Middle frontal gyrus (tissue), 1 donor: ENCODE data around the gene CSRNP2.
"Not testable (repeated sequence)": the region's sequence is repeated elsewhere in the genome, so short reads cannot be mapped to it uniquely, and the experiment has no call there.

Experiments used
- DNase-seq: peaks from one replicate; pipeline ENCODE4 v3.0.0-alpha.2; 2015; ENCODE audit warnings: low spot score; ENCODE audit errors: extremely low spot score

CSRNP2 gene

DNA sequence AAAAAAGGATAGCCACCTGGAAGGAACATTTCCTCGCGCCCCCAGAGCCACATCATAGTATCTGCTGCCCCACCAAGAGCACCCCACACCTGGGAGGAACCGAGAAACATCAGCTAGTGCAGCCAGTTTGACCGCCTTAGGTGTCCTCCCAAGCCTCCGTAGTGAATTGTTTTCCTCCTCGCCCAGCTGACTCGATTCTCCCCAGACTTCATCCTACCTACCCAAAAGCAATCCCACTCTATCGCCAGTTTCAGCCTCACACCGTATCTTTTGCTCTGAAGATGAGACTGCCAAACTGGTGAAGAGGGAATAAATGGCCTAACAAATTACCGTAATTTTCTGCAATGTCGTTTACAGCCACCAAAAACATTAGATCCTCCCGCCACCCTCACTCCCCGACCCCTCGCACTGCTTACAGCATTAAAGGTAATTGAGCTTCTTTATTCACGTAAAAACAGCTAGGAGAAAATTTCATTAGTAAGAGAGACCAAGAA lies 56.0 kb downstream of the CSRNP2 start:
- DNase-seq, result no peak

- DNase-seq, result peak; percentile 95
Observed at GRCh38 chr12:51025836-51026638, 57.4 kb downstream of the CSRNP2 start, which contains the start of gene SLC11A2. SLC11A2 (minus strand) TSS chr12:51026384; CDS start chr12:51010728, 15,656 bp downstream.

GRCh38 chr12:51025338-51025835 lies 58.0 kb downstream of the CSRNP2 start:
- no peak for DNase-seq

DNA sequence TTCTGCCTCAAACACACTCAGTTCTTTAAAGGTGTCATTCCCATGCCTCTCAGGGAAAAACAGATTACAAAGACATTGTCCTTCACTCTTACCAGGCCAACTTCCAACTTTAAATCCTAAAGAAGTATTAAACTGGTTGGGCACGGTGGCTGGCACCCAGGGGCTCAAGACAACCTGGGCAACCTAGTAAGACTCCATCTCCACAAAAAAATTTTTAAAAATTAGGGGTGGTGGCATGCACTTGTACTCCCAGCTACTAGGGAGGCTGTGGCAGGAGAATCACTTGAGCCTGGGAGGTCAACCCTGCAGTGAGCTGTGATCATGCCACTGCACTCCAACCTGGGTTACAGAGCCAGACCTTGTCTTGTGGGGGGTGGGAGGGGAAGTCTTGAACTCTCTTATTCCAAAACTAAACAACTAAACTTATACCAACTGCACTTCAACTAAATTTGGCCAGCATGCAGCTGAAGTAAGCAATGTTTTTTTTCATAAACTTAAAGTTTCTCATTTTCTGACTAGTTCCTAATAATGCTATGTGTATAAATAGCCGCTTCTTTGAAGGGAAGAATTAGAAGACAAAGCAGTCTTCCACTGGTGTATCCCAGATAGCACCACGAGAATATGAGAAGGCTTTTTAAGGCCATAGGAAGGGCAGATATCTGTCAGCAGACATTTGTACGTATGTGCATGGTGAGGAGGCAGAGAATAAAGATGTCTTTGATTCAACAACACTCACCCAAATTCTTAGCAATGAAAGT lies 59.6 kb downstream of the CSRNP2 start:
- DNase-seq, result no peak

DNA sequence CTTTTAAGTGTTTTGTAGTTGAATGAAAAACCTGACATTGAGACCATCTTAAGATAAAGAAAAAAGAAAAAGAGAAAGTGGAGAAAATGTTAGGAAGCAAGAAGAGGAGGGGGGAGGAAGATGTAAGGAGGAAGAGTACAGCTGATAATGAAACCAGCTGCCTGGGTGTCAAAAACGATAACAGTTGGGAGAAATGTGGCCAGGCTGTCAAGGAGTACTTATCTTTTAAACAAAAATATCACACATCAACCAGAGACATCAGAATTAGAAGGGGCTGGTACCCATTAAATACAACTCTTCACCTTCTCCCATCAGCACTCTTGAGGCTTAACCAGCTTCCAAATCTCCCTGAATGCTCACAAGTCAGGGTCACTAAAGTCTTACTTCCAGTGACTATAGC lies 61.7 kb downstream of the CSRNP2 start:
- DNase-seq, result no peak

DNA sequence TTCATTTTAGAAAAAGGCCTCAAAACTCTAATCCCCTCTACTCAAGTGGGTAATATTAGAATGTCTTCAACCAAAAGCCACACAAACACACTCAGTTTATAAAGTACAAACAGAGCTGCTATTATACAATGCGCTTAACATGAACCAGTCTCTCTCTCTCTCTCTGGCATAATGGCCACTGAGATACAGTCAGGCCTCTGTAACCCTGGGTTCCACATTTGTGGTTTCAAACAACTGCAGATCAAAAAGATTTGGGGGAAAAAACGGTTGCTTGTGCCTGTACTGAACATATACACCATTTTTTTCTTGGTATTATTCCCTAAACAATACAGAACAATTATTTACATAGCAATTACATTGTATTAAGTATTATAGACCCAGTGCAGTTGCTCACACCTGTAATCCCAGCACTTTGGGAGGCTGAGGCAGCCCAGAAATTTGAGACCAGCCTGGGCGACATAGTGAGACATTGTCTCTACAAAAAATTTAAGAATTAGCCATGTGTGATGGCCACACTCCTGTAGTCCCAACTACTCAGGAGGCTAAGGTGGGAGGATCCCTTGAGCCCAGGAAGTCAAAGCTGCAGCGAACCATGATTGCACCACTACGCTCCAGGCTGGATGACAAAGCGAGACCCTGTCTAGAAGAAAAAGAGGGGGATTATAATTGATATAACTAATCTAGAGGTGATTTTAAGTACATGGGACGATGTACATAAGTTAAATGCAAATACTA lies 62.8 kb downstream of the CSRNP2 start:
- no peak for DNase-seq

- DNase-seq, result no peak
Observed at GRCh38 chr12:51019927-51020326, 63.5 kb downstream of the CSRNP2 start.

DNA sequence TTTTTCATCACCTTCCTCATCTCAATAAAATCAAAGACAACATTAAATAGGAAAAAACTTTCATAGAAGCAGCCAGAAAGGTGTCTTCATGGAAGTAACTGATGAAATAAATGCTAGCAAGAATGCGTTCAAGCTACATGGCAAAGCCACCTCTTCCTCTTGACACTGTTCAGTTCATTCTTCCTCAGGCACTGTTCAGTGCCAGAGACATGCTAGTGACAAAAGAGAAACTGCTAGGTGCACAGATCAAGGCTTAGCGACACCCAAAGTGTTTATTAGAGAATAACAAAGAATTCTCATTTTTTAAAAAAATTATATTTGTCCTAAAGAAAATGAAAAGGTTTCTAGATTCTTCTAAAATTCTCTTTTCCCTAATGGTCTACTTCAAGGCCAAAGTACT lies 64.4 kb downstream of the CSRNP2 start:
- no peak for DNase-seq

GRCh38 chr12:51017452-51017851 lies 65.9 kb downstream of the CSRNP2 start:
- no peak for DNase-seq

GRCh38 chr12:51014467-51014866 lies 68.9 kb downstream of the CSRNP2 start:
- not testable (repeated sequence) for DNase-seq

- DNase-seq, result no peak
Observed at GRCh38 chr12:51013441-51013840, 70.0 kb downstream of the CSRNP2 start.

GRCh38 chr12:51012570-51013236 lies 70.7 kb downstream of the CSRNP2 start:
- no peak for DNase-seq

DNA sequence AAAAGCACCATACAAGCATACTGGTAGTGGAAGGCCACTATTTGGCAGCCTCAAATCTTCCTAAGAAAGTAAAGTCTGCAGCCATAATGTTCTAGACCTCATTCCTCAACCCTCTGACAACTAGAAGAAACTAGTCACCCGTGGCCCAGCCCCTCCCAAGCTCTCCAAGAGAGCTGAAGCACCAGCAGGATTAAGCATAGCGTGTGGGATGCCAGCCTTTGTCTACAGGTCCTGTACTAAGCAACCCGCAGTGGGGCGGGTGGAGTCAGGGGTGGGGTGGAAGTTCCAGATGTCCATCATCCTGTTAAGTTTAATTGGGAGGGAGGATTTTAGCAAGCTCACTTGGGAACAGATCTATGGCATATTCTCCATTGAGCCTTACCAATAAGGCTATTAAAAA lies 71.4 kb downstream of the CSRNP2 start:
- no peak for DNase-seq
